Left ventricle myocardium inferior (tissue), 1 donor: ENCODE measurements around the gene INKA2. TPM values are rescaled to one million over a fixed set of nuclear protein-coding genes. Genes with fewer than 3 reads are reported as not detected.

Source experiments
- DNase-seq: peaks from one replicate; pipeline ENCODE4 v3.0.0-alpha.2; 2020
- H3K27ac ChIP-seq: fragments of 200-600 bp; replicated peaks from 2 replicates; pipeline ENCODE4 v1.8.0; 2021
- H3K27me3 ChIP-seq: fragments of 200-600 bp; 2 replicates; pipeline ENCODE4 v1.8.0; 2021; ENCODE audit warnings: low read depth
- H3K36me3 ChIP-seq: fragments of 200-600 bp; 2 replicates; pipeline ENCODE4 v1.8.0; 2021
- H3K4me1 ChIP-seq: fragments of 200-600 bp; 2 replicates; pipeline ENCODE4 v1.8.0; 2021
- H3K4me3 ChIP-seq: fragments of 200-600 bp; 2 replicates; pipeline ENCODE4 v1.8.0; 2021; ENCODE audit warnings: mild to moderate bottlenecking, moderate library complexity
- H3K9me3 ChIP-seq: fragments of 200-600 bp; replicated peaks from 2 replicates; pipeline ENCODE4 v1.8.0; 2021
- intact Hi-C: fragments of 100-400 bp; cut with micrococcal nuclease; formaldehyde crosslinking; loops from one replicate; pipeline ENCODE4 v1.11.0; 2022
- total RNA-seq: library from RNA; stranded (reverse); fragmentation: NEBNext Ultra II Directional; extraction: Animal tissue kit (Norgen Biotek cat#: 25700); gene quantifications from one replicate; pipeline ENCODE4 v1.2.1, GENCODE V29; 2021
- TF ChIP-seq, protein P1 (sequence below): fragments of 200-600 bp; IDR thresholded peaks from 2 replicates; pipeline ENCODE4 v1.8.0; 2021; ENCODE audit warnings: antibody characterized with exemption, mild to moderate bottlenecking, borderline replicate concordance
- donor health status: DM: no; HTN: yes; CAD: no; lungs with severe emphysema.

Gene INKA2
- total RNA-seq, 1 donor from 2014 or later: 24.3 TPM

- no peak for DNase-seq
- TF ChIP-seq, protein P1, sequence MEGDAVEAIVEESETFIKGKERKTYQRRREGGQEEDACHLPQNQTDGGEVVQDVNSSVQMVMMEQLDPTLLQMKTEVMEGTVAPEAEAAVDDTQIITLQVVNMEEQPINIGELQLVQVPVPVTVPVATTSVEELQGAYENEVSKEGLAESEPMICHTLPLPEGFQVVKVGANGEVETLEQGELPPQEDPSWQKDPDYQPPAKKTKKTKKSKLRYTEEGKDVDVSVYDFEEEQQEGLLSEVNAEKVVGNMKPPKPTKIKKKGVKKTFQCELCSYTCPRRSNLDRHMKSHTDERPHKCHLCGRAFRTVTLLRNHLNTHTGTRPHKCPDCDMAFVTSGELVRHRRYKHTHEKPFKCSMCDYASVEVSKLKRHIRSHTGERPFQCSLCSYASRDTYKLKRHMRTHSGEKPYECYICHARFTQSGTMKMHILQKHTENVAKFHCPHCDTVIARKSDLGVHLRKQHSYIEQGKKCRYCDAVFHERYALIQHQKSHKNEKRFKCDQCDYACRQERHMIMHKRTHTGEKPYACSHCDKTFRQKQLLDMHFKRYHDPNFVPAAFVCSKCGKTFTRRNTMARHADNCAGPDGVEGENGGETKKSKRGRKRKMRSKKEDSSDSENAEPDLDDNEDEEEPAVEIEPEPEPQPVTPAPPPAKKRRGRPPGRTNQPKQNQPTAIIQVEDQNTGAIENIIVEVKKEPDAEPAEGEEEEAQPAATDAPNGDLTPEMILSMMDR: no peak
- intact Hi-C loops: no loop called here
Measured at GRCh38 chr1:111732718-111733117, 6.5 kb downstream of the INKA2 start.

DNA sequence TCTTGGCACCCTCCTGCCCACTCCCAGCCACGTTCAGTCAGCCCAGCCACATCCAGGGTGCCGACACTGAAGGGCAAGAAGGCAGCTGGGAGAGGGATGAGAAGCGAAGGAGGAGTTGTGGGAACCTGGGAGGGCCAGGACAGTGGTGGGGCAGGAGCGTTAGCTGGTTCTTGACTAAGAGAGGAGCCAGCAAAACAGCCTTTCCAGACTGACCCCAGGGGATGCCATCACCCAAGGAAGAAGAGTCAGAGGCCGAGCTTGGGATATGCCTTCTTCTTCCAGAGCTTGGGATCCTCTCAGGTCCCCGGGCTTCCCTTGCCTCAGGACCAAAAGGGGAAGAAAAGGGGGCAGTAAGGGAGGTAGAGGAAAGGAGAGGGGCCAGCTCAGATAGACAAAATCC, 7.2 kb downstream of the INKA2 start:
- peaks cover 20% of the 10 kb centered on the region for H3K36me3 ChIP-seq
- intact Hi-C loops: no loop called here
- H3K27ac ChIP-seq: peak overlapping the region; percentile 98
- H3K9me3 ChIP-seq: no peaks in the 10 kb centered on the region
- peaks cover 100% of the 10 kb centered on the region for H3K4me1 ChIP-seq
- TF ChIP-seq, protein P1: no peak
- no peak overlapping the region for H3K4me3 ChIP-seq
- no peak for DNase-seq
- no peaks in the 10 kb centered on the region for H3K27me3 ChIP-seq

More at GRCh38 chr1:111732718-111733117, 6.5 kb downstream of the INKA2 start:
- H3K36me3 ChIP-seq: peaks cover 13% of the 10 kb centered on the region
- H3K27ac ChIP-seq: peak overlapping the region; percentile 98
- H3K4me3 ChIP-seq: no peak overlapping the region
- H3K4me1 ChIP-seq: peaks cover 100% of the 10 kb centered on the region
- H3K9me3 ChIP-seq: no peaks in the 10 kb centered on the region
- no peaks in the 10 kb centered on the region for H3K27me3 ChIP-seq

DNA sequence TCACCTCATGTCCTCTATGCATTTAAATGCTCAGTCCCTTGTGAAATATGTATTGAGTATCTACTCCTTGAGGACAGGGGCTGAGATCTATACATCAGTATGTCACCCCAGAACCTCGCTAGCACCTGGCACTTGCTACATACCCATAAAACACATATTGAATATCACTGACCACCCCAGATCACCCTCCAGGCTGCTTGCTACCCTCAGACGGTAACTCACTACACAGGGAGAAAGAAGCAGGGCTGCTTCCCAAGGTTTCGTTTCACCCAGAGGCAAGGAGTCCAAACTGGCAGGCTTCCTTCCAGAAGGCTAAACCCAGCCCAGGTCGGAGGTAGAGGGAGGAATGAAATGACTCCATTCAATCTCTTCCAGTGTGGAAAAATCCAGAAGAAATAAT, 8.5 kb downstream of the INKA2 start:
- H3K4me1 ChIP-seq: peaks cover 100% of the 10 kb centered on the region
- intact Hi-C loops: no loop called here
- DNase-seq: no peak

DNA sequence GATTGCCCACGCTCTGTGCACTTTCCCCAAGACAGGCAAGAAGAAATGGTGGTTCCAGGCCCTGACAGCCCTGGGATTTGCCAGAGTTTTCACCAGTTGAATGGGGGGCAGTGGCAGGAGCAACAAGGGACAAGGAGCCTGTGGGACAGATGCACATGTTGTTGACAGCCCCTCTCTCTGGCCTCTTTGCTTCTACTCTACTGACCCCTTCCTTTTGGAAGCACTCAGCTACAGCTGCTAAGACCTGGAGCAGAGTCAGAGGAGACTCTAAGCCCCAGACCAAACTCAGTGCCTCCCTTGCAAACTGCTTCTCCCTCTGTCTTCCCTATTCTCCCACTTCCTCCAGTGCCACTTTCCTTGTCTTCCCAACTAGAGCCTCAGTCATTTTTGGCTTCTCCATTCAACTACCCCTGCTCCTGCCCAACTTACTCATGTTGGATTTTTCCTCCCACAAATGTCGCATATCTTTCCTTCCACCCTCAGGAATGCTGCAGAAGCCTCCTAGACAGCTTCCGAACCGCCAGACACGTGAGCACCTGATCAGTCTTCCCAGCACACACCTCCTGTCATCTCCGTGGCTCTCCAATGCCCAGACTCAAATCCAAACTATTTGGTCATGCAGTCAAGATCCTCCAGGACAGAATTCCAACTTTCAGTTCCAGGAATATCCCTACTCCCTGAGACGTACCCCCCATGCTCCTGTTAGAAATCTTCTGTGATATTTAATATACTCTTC, 9.1 kb downstream of the INKA2 start:
- Histone ChIP-seq H3K4me1 (peaks cover 100% of the 10 kb centered on the region), H3K9me3 (no peaks in the 10 kb centered on the region), H3K36me3 (peaks cover 28% of the 10 kb centered on the region), H3K27me3 (no peaks in the 10 kb centered on the region), H3K4me3 (peak overlapping the region; percentile 19), H3K27ac (peak overlapping the region; percentile 98)
- intact Hi-C loops: no loop called here
- DNase-seq: no peak
- TF ChIP-seq, protein P1: no peak

More for the DNA sequence above, 8.5 kb downstream of the INKA2 start:
- Histone ChIP-seq H3K9me3 (no peaks in the 10 kb centered on the region), H3K4me3 (no peak overlapping the region), H3K27me3 (no peaks in the 10 kb centered on the region), H3K36me3 (peaks cover 28% of the 10 kb centered on the region), H3K27ac (peak overlapping the region; percentile 98)
- TF ChIP-seq, protein P1: no peak

DNA sequence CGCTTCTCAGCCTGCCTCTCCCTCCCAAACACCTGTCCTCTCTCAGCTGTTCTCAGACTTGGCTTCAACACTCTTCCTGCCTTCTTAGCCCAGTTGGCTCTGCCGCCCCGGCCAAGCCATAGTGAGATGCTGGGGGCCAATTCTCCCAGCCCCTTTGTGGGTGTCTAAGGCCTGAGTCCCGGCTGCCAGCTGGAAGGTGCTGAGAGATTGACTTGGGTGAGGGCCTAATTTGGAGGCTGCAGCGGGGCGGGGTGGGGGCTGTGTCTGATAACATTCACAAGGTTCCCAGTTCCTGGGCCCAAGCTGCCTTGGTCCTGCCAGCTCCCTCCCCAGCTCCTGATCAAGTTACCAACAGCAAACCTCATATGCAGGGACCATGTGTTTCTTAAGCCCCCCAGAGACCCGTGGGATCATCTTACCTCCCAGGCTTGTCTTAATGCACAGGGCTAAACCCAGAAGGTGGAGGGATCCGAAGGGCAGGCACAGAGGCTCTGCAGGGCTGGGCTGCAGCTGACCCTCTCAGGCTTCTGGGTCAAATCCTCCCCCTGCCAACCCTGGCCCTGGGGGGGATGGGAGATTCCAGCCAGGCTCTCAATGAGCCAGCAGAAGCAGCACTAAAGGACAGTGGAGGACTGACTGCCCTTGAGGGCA, 9.8 kb downstream of the INKA2 start:
- Histone ChIP-seq H3K4me1 (peaks cover 99% of the 10 kb centered on the region), H3K27me3 (no peaks in the 10 kb centered on the region), H3K4me3 (peak overlapping the region; percentile 19), H3K9me3 (no peaks in the 10 kb centered on the region), H3K27ac (peak overlapping the region; percentile 98), H3K36me3 (peaks cover 28% of the 10 kb centered on the region)
- intact Hi-C loops: no loop called here
- TF ChIP-seq, protein P1: no peak
- peak; percentile 70 for DNase-seq
